A673 (cell line): ENCODE measurements around the gene YWHAG. TPM values are rescaled to one million over a fixed set of nuclear protein-coding genes. Genes with fewer than 3 reads are reported as not detected.
"Not testable (repeated sequence)": the region's sequence is repeated elsewhere in the genome, so short reads cannot be mapped to it uniquely, and the experiment has no call there.

Source experiments
- BruUV-seq: library from RNA; stranded (reverse); fragments of 400-500 nt; replicated peaks from 2 replicates; lab custom pipeline; 2021; lab: Mats Ljungman, UMichigan
- CTCF ChIA-PET: fragments of 300-600 bp; sonication (Branson Sonifier 250); formaldehyde crosslinking; loops from one replicate; lab custom pipeline; 2022; ENCODE audit warnings: antibody characterized with exemption; lab: Charles Lee
- POLR2A ChIA-PET: fragments of 300-600 bp; sonication (Branson Sonifier 250); formaldehyde crosslinking; loops from one replicate; lab custom pipeline; 2022; ENCODE audit warnings: antibody characterized with exemption; ENCODE audit not compliant: low non-redundant PET; lab: Charles Lee
- DNase-seq: peaks from one replicate; pipeline ENCODE4 v3.0.0-alpha.2; 2015; ENCODE audit warnings: low spot score
- H3K27ac ChIP-seq: fragments of 200-600 bp; sonication (generic); 2 replicates; pipeline ENCODE4 v1.5.1; 2016; ENCODE audit warnings: mixed run types, low read depth, mild to moderate bottlenecking, mixed read lengths, antibody characterized with exemption, low read length; ENCODE audit not compliant: poor library complexity, severe bottlenecking
- H3K27me3 ChIP-seq: fragments of 200-600 bp; sonication (generic); replicated peaks from 2 replicates; pipeline ENCODE4 v1.6.1; 2017; ENCODE audit warnings: mixed run types, low read depth, mild to moderate bottlenecking, mixed read lengths, antibody characterized with exemption, low read length; ENCODE audit not compliant: insufficient read depth, poor library complexity
- H3K36me3 ChIP-seq: fragments of 200-600 bp; sonication (generic); 2 replicates; pipeline ENCODE4 v1.6.1; 2016; ENCODE audit warnings: mixed run types, mild to moderate bottlenecking, mixed read lengths, antibody characterized with exemption, low read length; ENCODE audit not compliant: insufficient read depth, poor library complexity, severe bottlenecking
- H3K4me1 ChIP-seq: fragments of 200-600 bp; sonication (generic); 2 replicates; pipeline ENCODE4 v1.6.1; 2017; ENCODE audit warnings: mixed run types, mild to moderate bottlenecking, mixed read lengths, antibody characterized with exemption, low read length; ENCODE audit not compliant: insufficient read depth, poor library complexity, severe bottlenecking
- H3K4me3 ChIP-seq: fragments of 200-600 bp; sonication (generic); 2 replicates; pipeline ENCODE4 v1.5.1; 2016; ENCODE audit warnings: low read depth, mixed run types, mild to moderate bottlenecking, mixed read lengths, low read length; ENCODE audit not compliant: poor library complexity, severe bottlenecking
- H3K9me3 ChIP-seq: fragments of 200-600 bp; sonication (generic); 2 replicates; pipeline ENCODE4 v1.6.1; 2016; ENCODE audit warnings: mixed run types, low read depth, mild to moderate bottlenecking, mixed read lengths, antibody characterized with exemption, low read length; ENCODE audit not compliant: poor library complexity, severe bottlenecking
- CTCF ChIP-seq: fragments of 300-800, 200-600 bp; sonication (generic); conservative IDR thresholded peaks from 2 replicates; pipeline ENCODE4 v1.5.1; 2017; ENCODE audit warnings: low read depth, mild to moderate bottlenecking, antibody characterized with exemption, low read length, moderate library complexity, mixed read lengths
- EZH2 ChIP-seq: fragments of 200-600 bp; sonication (generic); IDR thresholded peaks from 2 replicates; pipeline ENCODE4 v1.6.1; 2017; ENCODE audit warnings: borderline replicate concordance, low read depth, mild to moderate bottlenecking, mixed read lengths, antibody characterized with exemption, low read length; ENCODE audit not compliant: poor library complexity, severe bottlenecking
- intact Hi-C: fragments of 100-400 bp; cut with micrococcal nuclease; formaldehyde crosslinking; loops from one replicate; pipeline ENCODE4 v1.10.0; 2022; ENCODE audit not compliant: unreplicated experiment
- total RNA-seq: library from RNA; stranded (reverse); gene quantifications from 2 replicates; pipeline ENCODE4 v1.2.3, GENCODE V29; 2021

Gene YWHAG
- total RNA-seq, 1 experiment from 2014 or later, result 249 TPM

DNA sequence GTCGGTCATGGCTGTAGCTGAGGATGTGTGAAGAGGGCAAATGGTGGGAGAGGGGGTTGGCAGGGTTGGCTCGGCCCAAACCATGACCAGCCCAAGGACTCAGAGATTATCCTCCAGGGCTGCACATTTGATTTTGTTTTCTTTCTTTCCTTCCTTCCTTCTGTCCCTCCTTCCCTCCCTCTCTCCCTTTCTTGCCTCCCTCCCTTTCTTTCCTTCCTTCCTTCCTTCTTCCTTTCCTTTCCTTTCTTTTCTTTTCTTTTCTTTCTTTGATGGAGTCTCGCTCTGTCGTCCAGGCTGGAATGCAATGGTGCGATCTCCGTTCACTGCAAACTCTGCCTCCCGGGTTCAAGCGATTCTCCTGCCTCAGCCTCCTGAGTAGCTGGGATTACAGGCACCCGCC, 46.9 kb upstream of the YWHAG start:
- TF ChIP-seq CTCF, result no peak
- TF ChIP-seq EZH2, result no peak
- no peak for DNase-seq
- CTCF ChIA-PET, result no interaction called here
- no peaks in the 10 kb centered on the region for H3K4me1 ChIP-seq
- H3K36me3 ChIP-seq, result no peaks in the 10 kb centered on the region
- no peaks in the 10 kb centered on the region for H3K27me3 ChIP-seq
- intact Hi-C loops, result no loop called here
- POLR2A ChIA-PET, result no interaction called here
- H3K9me3 ChIP-seq, result no peaks in the 10 kb centered on the region
- no peak overlapping the region for H3K27ac ChIP-seq
- BruUV-seq, result no TSS peak
- no peak overlapping the region for H3K4me3 ChIP-seq

DNA sequence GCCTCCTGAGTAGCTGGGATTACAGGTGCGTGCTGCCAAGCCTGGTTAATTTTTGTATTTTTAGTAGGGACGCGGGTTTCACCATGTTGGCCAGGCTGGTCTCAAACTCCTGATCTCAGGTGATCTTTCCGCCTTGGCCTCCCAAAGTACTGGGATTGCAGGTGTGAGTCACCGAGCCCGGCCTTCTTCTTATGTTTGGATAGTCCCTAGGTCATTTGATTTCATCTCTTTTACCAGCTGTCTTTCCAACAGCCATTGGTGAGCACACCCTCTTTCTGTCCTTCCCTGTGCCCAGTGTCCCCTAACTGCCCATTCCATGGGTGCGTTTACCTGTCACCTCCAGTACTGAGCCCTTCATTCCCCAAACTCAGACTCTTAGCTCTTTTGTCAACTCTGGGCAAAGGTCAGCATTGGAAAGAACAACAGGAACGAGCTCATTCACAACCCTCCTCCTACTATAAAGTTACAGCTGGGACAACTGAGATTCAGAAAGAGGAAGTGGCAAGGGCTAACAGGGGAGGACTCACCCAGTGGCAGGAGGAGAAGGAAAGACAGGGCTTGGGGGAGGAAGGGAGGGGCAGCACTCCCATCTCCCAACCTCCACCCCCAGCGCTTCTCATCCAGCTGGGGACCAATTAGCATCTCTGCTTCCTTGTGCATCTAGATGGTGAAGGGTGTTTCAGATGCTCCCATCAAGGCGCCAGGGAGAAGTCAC, 45.1 kb upstream of the YWHAG start:
- Histone ChIP-seq H3K4me3 (no peak overlapping the region), H3K9me3 (no peaks in the 10 kb centered on the region), H3K4me1 (no peaks in the 10 kb centered on the region), H3K36me3 (no peaks in the 10 kb centered on the region), H3K27ac (no peak overlapping the region), H3K27me3 (no peaks in the 10 kb centered on the region)
- POLR2A ChIA-PET, result no interaction called here
- TF ChIP-seq EZH2 (no peak), CTCF (no peak)
- BruUV-seq, result no TSS peak
- intact Hi-C loops, result no loop called here
- DNase-seq, result no peak
- CTCF ChIA-PET, result no interaction called here

DNA sequence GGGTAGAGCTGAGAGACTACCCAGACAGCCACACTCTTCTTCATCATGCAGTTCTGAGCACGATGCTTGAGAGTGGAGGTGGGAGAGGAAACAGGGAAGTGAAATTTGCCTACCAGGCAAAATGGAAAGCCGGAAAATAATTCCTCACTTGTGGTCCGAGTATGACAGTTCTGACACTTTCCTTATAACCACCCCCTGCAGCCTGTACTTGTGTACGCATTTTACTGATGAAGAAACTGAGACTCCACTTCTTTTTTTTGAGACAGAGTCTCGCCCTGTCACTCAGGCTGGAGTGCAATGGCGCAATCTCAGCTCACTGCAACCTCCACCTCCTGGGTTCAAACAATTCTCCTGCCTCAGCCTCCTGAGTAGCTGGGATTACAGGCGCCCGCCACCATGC, 44.3 kb upstream of the YWHAG start:
- H3K27me3 ChIP-seq, H3K4me1 ChIP-seq, BruUV-seq, intact Hi-C loops, POLR2A ChIA-PET, H3K36me3 ChIP-seq, CTCF ChIA-PET, H3K9me3 ChIP-seq, DNase-seq, H3K4me3 ChIP-seq, H3K27ac ChIP-seq: not testable (repeated sequence)

GRCh38 chr7:76400248-76400647, 41.5 kb upstream of the YWHAG start:
- TF ChIP-seq EZH2 (no peak), CTCF (no peak)
- H3K36me3 ChIP-seq, result no peaks in the 10 kb centered on the region
- H3K27me3 ChIP-seq, result no peaks in the 10 kb centered on the region
- BruUV-seq, result no TSS peak
- H3K27ac ChIP-seq, result no peak overlapping the region
- ChIA-PET CTCF (no interaction called here), POLR2A (no interaction called here)
- intact Hi-C loops, result no loop called here
- DNase-seq, result no peak
- H3K4me1 ChIP-seq, result peaks cover 21% of the 10 kb centered on the region
- H3K9me3 ChIP-seq, result no peaks in the 10 kb centered on the region
- no peak overlapping the region for H3K4me3 ChIP-seq
